PC-3 (cell line): ENCODE results near the gene CUTA. TPM values are rescaled to one million over a fixed set of nuclear protein-coding genes. Genes with fewer than 3 reads are reported as not detected.

ENCODE experiments used
- ATAC-seq: fragments of 200-7000 bp; cut with Tn5 transposase; 2 replicates; pipeline ENCODE4 v1.9.1; 2020; ENCODE audit warnings: mild to moderate bottlenecking, moderate library complexity
- BruUV-seq: library from RNA; stranded (reverse); fragments of 400-500 nt; replicated peaks from 2 replicates; lab custom pipeline; 2021; lab: Mats Ljungman, UMichigan
- CTCF ChIA-PET: fragments of 300-600 bp; sonication (Branson Sonifier 250); formaldehyde crosslinking; loops from one replicate; lab custom pipeline; 2022; ENCODE audit warnings: antibody characterized with exemption; lab: Charles Lee
- POLR2A ChIA-PET: fragments of 300-600 bp; sonication (Branson Sonifier 250); formaldehyde crosslinking; loops from one replicate; lab custom pipeline; 2022; ENCODE audit warnings: antibody characterized with exemption; ENCODE audit not compliant: unreplicated experiment; lab: Charles Lee
- DNase-seq: peaks from one replicate; pipeline ENCODE4 v3.0.0-alpha.2; 2015
- H2AFZ ChIP-seq: fragments of 300-600 bp; sonication (generic); 2 replicates; pipeline ENCODE4 v1.6.0; 2016; ENCODE audit warnings: antibody characterized with exemption, low read length
- H3F3A ChIP-seq: fragments of 300-600 bp; sonication (generic); one replicate; pipeline ENCODE4 v1.6.0; 2017; ENCODE audit warnings: antibody characterized with exemption, low read length, control low read depth, mild to moderate bottlenecking; ENCODE audit not compliant: unreplicated experiment
- H3K27ac ChIP-seq: fragments of 300-600 bp; sonication (generic); 2 replicates; pipeline ENCODE4 v1.5.1; 2016; ENCODE audit warnings: mild to moderate bottlenecking, low read length
- H3K27me3 ChIP-seq: fragments of 300-600 bp; sonication (generic); 2 replicates; pipeline ENCODE4 v1.6.1; 2016; ENCODE audit warnings: low read length, mixed read lengths
- H3K36me3 ChIP-seq: fragments of 300-600 bp; sonication (generic); 2 replicates; pipeline ENCODE4 v1.6.1; 2016; ENCODE audit warnings: low read depth, mixed run types, low read length, mixed read lengths
- H3K4me1 ChIP-seq: fragments of 300-600 bp; sonication (generic); 2 replicates; pipeline ENCODE4 v1.5.1; 2016; ENCODE audit warnings: low read length; ENCODE audit not compliant: insufficient read depth
- H3K4me2 ChIP-seq: fragments of 300-600 bp; sonication (generic); 2 replicates; pipeline ENCODE4 v1.6.0; 2016; ENCODE audit warnings: low read length
- H3K4me3 ChIP-seq: fragments of 300-600 bp; sonication (generic); 2 replicates; pipeline ENCODE4 v1.5.1; 2016; ENCODE audit warnings: mild to moderate bottlenecking, low read length, mixed read lengths
- H3K79me2 ChIP-seq: fragments of 300-600 bp; sonication (generic); 2 replicates; pipeline ENCODE4 v1.6.1; 2017; ENCODE audit warnings: low read length, mixed read lengths
- H3K9ac ChIP-seq: fragments of 300-600 bp; sonication (generic); 2 replicates; pipeline ENCODE4 v1.6.0; 2016; ENCODE audit warnings: mild to moderate bottlenecking, low read length
- H3K9me2 ChIP-seq: fragments of 300-600 bp; sonication (generic); replicated peaks from 2 replicates; pipeline ENCODE4 v1.6.1; 2016; ENCODE audit warnings: mixed run types, low read length, mixed read lengths
- H3K9me3 ChIP-seq: fragments of 300-600 bp; sonication (generic); 2 replicates; pipeline ENCODE4 v1.6.1; 2016; ENCODE audit warnings: low read length, mixed read lengths
- H4K20me1 ChIP-seq: fragments of 300-600 bp; sonication (generic); 2 replicates; pipeline ENCODE4 v1.6.1; 2016; ENCODE audit warnings: low read length, mixed read lengths
- CTCF ChIP-seq: fragments of 300-600 bp; sonication (generic); conservative IDR thresholded peaks from 2 replicates; pipeline ENCODE4 v1.5.1; 2017; ENCODE audit warnings: antibody characterized with exemption, low read depth, mild to moderate bottlenecking, low read length
- EZH2 ChIP-seq: fragments of 300-600 bp; sonication (generic); IDR thresholded peaks from one replicate; pipeline ENCODE4 v1.6.1; 2017; ENCODE audit warnings: antibody characterized with exemption, mild to moderate bottlenecking, low read length; ENCODE audit not compliant: unreplicated experiment
- EZH2phosphoT487 ChIP-seq: fragments of 300-600 bp; sonication (generic); IDR thresholded peaks from 2 replicates; pipeline ENCODE4 v1.6.1; 2018; ENCODE audit warnings: mild to moderate bottlenecking, antibody characterized with exemption, low read length, borderline replicate concordance
- intact Hi-C: fragments of 100-400 bp; cut with micrococcal nuclease; formaldehyde crosslinking; loops from 2 replicates; pipeline ENCODE4 v1.9.0; 2023
- total RNA-seq: library from RNA; depleted of rRNA; stranded (reverse); fragments of >200 nt; gene quantifications from 2 replicates; pipeline ENCODE4 v1.2.3, GENCODE V29; 2014

CUTA gene
- total RNA-seq, 1 experiment from 2014 or later: 242 TPM

GRCh38 chr6:33377171-33377570, 40.7 kb downstream of the CUTA start:
- ChIA-PET POLR2A (no interaction called here), CTCF (no interaction called here)
- intact Hi-C loops: no loop called here
- Histone ChIP-seq H3K4me2 (no peak overlapping the region), H3K27me3 (no peaks in the 10 kb centered on the region), H3K36me3 (no peaks in the 10 kb centered on the region), H3F3A (no peaks in the 10 kb centered on the region), H3K79me2 (no peaks in the 10 kb centered on the region), H3K9ac (no peak overlapping the region), H3K9me2 (no peaks in the 10 kb centered on the region), H3K27ac (no peak overlapping the region), H3K4me1 (peaks cover 8% of the 10 kb centered on the region; the same call in 1 of the 2 replicates), H4K20me1 (no peaks in the 10 kb centered on the region), H3K9me3 (no peaks in the 10 kb centered on the region), H2AFZ (no peak overlapping the region), H3K4me3 (no peak overlapping the region)
- BruUV-seq: no TSS peak
- TF ChIP-seq EZH2 (no peak), EZH2phosphoT487 (no peak), CTCF (no peak)
- ATAC-seq (no peak), DNase-seq (no peak)

- no peaks in the 10 kb centered on the region for H4K20me1 ChIP-seq
- DNase-seq: peak; percentile 70
- peak; percentile 56 for ATAC-seq
- no peaks in the 10 kb centered on the region for H3K27me3 ChIP-seq
- peak overlapping the region; percentile 57; the same call in 1 of the 2 replicates for H3K4me2 ChIP-seq
- H3K79me2 ChIP-seq: no peaks in the 10 kb centered on the region
- H3K9ac ChIP-seq: no peak overlapping the region
- no peaks in the 10 kb centered on the region for H3K36me3 ChIP-seq
- H3K9me3 ChIP-seq: no peaks in the 10 kb centered on the region
- H3K9me2 ChIP-seq: no peaks in the 10 kb centered on the region
- peaks cover 8% of the 10 kb centered on the region; the same call in 1 of the 2 replicates for H3K4me1 ChIP-seq
- no peak overlapping the region for H3K27ac ChIP-seq
- ChIA-PET POLR2A (interaction anchor here (0.6 kb wide), 1 partner anchor 52 kb away, joined by 4 read pairs; no protein-coding TSS in a partner anchor), CTCF (interaction anchor here (0.6 to 1.1 kb wide), 3 partner anchors 9 to 39 kb away, joined by 3 to 5 read pairs (median 4); no protein-coding TSS in a partner anchor)
- peak overlapping the region; percentile 41 for H2AFZ ChIP-seq
- no peak overlapping the region for H3K4me3 ChIP-seq
- no peaks in the 10 kb centered on the region for H3F3A ChIP-seq
- BruUV-seq: no TSS peak
- TF ChIP-seq EZH2 (no peak), CTCF (no peak), EZH2phosphoT487 (no peak)
- intact Hi-C loops: no loop called here
These were observed 42.7 kb downstream of the CUTA start for GRCh38 chr6:33375143-33375671.
